Neural cell (in vitro differentiated cells): ENCODE measurements around the gene ARHGEF38. TPM values are rescaled to one million over a fixed set of nuclear protein-coding genes. Genes with fewer than 3 reads are reported as not detected.

Experiments
- H2AFZ ChIP-seq: fragments of 200-600, 300-800 bp; sonication (generic), shearing (Covaris generic); 2 replicates; pipeline ENCODE4 v1.6.0; 2014; ENCODE audit warnings: low read depth, mild to moderate bottlenecking, antibody characterized with exemption, low read length, moderate library complexity
- H3F3A ChIP-seq: fragments of 200-600 bp; shearing (Covaris generic); 2 replicates; pipeline ENCODE4 v1.6.1; 2016; ENCODE audit warnings: mild to moderate bottlenecking, moderate library complexity, mixed read lengths, antibody characterized with exemption, low read length; ENCODE audit not compliant: insufficient read depth, poor library complexity, severe bottlenecking
- H3K27ac ChIP-seq: fragments of 200-600, 300-800 bp; sonication (generic), shearing (Covaris generic); 2 replicates; pipeline ENCODE4 v1.5.1; 2014; ENCODE audit warnings: mild to moderate bottlenecking, low read length, moderate library complexity
- H3K27me3 ChIP-seq: fragments of 300-800, 200-600 bp; sonication (generic), shearing (Covaris generic); 2 replicates; pipeline ENCODE4 v1.6.0; 2014; ENCODE audit warnings: mild to moderate bottlenecking, low read depth, low read length, moderate library complexity; ENCODE audit not compliant: insufficient read depth
- H3K36me3 ChIP-seq: fragments of 300-800, 200-600 bp; sonication (generic), shearing (Covaris generic); 2 replicates; pipeline ENCODE4 v1.5.1; 2014; ENCODE audit warnings: mild to moderate bottlenecking, antibody characterized with exemption, low read length, moderate library complexity; ENCODE audit not compliant: insufficient read depth
- H3K4me2 ChIP-seq: fragments of 300-800, 200-600 bp; sonication (generic), shearing (Covaris generic); 2 replicates; pipeline ENCODE4 v1.6.0; 2014; ENCODE audit warnings: mild to moderate bottlenecking, low read length
- H3K4me3 ChIP-seq: fragments of 300-800, 200-600 bp; sonication (generic), shearing (Covaris generic); 2 replicates; pipeline ENCODE4 v1.5.1; 2014; ENCODE audit warnings: mild to moderate bottlenecking, low read length, moderate library complexity
- H3K79me2 ChIP-seq: fragments of 200-600 bp; shearing (Covaris generic); replicated peaks from 2 replicates; pipeline ENCODE4 v1.6.0; 2014; ENCODE audit warnings: mild to moderate bottlenecking, low read length, moderate library complexity; ENCODE audit not compliant: insufficient read depth
- H3K9ac ChIP-seq: fragments of 300-800, 200-600 bp; sonication (generic), shearing (Covaris generic); 2 replicates; pipeline ENCODE4 v1.6.1; 2016; ENCODE audit warnings: mild to moderate bottlenecking, low read length, mixed read lengths
- H3K9me2 ChIP-seq: fragments of 200-600 bp; shearing (Covaris generic); 2 replicates; pipeline ENCODE4 v1.6.1; 2016; ENCODE audit warnings: mild to moderate bottlenecking, low read length, mixed read lengths; ENCODE audit not compliant: insufficient read depth
- H3K9me3 ChIP-seq: fragments of 200-600, 300-800 bp; sonication (generic), shearing (Covaris generic); 2 replicates; pipeline ENCODE4 v1.6.1; 2016; ENCODE audit warnings: mild to moderate bottlenecking, mixed run types, low read length, moderate library complexity, mixed read lengths
- H4K20me1 ChIP-seq: fragments of 200-600 bp; shearing (Covaris generic); 2 replicates; pipeline ENCODE4 v1.6.1; 2016; ENCODE audit warnings: mild to moderate bottlenecking, mixed run types; ENCODE audit not compliant: insufficient read depth
- EP300 ChIP-seq: fragments of 450-650 bp; conservative IDR thresholded peaks from 2 replicates; pipeline ENCODE4 v1.6.1; 2014; ENCODE audit warnings: antibody characterized with exemption, mild to moderate bottlenecking, moderate library complexity; ENCODE audit not compliant: poor library complexity, severe bottlenecking
- EZH2 ChIP-seq: fragments of 200-600, 300-800 bp; shearing (Covaris generic), sonication (generic); IDR thresholded peaks from 2 replicates; pipeline ENCODE4 v1.6.1; 2014; ENCODE audit warnings: antibody characterized with exemption, low read length, borderline replicate concordance, mild to moderate bottlenecking; ENCODE audit not compliant: insufficient read depth, poor library complexity, severe bottlenecking
- MXI1 ChIP-seq: fragments of 450-650 bp; conservative IDR thresholded peaks from 2 replicates; pipeline ENCODE4 v1.6.1; 2014; ENCODE audit warnings: antibody characterized with exemption, mild to moderate bottlenecking; ENCODE audit not compliant: poor library complexity, severe bottlenecking
- POLR2AphosphoS5 ChIP-seq: IDR thresholded peaks from 2 replicates; pipeline ENCODE4 v1.6.1; 2012
- RAD21 ChIP-seq: fragments of 450-650 bp; conservative IDR thresholded peaks from 2 replicates; pipeline ENCODE4 v1.6.1; 2014; ENCODE audit warnings: antibody characterized with exemption, mild to moderate bottlenecking, moderate library complexity
- SMC3 ChIP-seq: fragments of 450-650 bp; conservative IDR thresholded peaks from 2 replicates; pipeline ENCODE4 v1.6.1; 2014; ENCODE audit warnings: antibody characterized with exemption, mild to moderate bottlenecking, moderate library complexity; ENCODE audit not compliant: poor library complexity
- TAF1 ChIP-seq: IDR thresholded peaks from 2 replicates; pipeline ENCODE4 v1.6.1; 2012; ENCODE audit warnings: low read depth
- polyA plus RNA-seq: library from polyadenylated mRNA; depleted of rRNA; stranded (reverse); fragments of >200 nt; gene quantifications from 2 replicates; pipeline ENCODE4 v1.2.3, GENCODE V29; 2014
- TF ChIP-seq, protein P1 (sequence below): fragments of 450-650 bp; IDR thresholded peaks from 2 replicates; pipeline ENCODE4 v1.5.1; 2014; ENCODE audit warnings: antibody characterized with exemption, mild to moderate bottlenecking, moderate library complexity; ENCODE audit not compliant: poor library complexity, severe bottlenecking
- TF ChIP-seq, protein P2 (sequence below): IDR thresholded peaks from 2 replicates; pipeline ENCODE4 v1.6.1; 2012; ENCODE audit warnings: borderline replicate concordance

Gene ARHGEF38
- polyA plus RNA-seq, 1 donor from 2014 or later: not detected

DNA sequence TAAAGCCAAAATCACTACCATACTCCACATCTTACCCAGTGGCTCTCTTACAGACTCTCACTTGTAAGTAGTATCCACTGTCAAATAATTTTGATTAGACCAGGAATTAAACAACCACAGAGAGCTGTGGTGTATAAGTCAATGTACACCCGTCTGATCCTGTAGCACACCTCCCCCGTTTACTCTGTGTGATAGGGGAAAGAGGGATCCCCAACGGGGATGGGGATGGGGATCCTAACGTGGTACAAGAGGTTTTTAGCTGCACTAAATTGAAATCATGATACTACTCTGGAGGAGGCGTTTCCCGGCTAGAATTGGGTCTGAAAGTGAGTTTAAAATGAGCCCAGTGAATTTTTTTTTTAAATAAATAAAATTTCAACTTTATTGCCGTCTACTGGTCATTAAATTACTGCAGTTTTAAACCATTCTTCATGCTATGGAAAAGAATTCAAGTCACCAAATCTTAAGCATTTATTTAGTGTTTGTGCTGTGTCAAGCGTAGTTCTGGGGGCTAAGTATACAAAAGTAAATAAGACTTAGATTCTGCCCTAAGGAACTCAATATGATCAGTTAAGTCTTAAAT, 79.5 kb downstream of the ARHGEF38 start:
- no peaks in the 10 kb centered on the region for H3K79me2 ChIP-seq
- no peaks in the 10 kb centered on the region for H3K36me3 ChIP-seq
- no peaks in the 10 kb centered on the region for H3F3A ChIP-seq
- no peak overlapping the region for H3K4me3 ChIP-seq
- no peaks in the 10 kb centered on the region for H3K27me3 ChIP-seq
- H2AFZ ChIP-seq: no peak overlapping the region
- H3K27ac ChIP-seq: peak overlapping the region; percentile 55
- no peak overlapping the region for H3K9ac ChIP-seq
- H3K4me2 ChIP-seq: no peak overlapping the region
- H3K9me3 ChIP-seq: no peaks in the 10 kb centered on the region
- no peaks in the 10 kb centered on the region for H3K9me2 ChIP-seq
- H4K20me1 ChIP-seq: no peaks in the 10 kb centered on the region
- TF ChIP-seq, protein P1, sequence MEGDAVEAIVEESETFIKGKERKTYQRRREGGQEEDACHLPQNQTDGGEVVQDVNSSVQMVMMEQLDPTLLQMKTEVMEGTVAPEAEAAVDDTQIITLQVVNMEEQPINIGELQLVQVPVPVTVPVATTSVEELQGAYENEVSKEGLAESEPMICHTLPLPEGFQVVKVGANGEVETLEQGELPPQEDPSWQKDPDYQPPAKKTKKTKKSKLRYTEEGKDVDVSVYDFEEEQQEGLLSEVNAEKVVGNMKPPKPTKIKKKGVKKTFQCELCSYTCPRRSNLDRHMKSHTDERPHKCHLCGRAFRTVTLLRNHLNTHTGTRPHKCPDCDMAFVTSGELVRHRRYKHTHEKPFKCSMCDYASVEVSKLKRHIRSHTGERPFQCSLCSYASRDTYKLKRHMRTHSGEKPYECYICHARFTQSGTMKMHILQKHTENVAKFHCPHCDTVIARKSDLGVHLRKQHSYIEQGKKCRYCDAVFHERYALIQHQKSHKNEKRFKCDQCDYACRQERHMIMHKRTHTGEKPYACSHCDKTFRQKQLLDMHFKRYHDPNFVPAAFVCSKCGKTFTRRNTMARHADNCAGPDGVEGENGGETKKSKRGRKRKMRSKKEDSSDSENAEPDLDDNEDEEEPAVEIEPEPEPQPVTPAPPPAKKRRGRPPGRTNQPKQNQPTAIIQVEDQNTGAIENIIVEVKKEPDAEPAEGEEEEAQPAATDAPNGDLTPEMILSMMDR: peak; percentile 51
- TF ChIP-seq EZH2 (no peak), MXI1 (no peak), RAD21 (peak; percentile 37)

DNA sequence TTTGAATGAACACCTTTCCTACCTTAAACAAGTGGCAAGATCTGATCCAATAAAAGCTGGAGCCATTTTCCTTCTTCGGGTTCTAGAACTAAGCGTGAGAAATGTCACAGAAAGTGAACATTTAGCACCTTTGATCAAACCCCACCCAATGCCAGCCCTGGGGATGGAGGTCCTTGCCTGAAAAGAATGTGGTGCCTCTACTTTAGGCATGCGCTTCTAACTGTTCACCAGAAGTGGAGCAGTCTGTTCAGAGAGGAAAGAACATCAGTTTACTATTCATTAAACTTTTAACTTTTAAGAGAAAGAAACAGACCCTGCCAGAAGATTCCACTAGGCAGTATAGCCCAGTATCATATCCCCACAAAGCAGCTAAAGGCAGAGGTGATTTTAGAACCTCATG, 80.2 kb downstream of the ARHGEF38 start:
- no peak overlapping the region for H3K9ac ChIP-seq
- H2AFZ ChIP-seq: no peak overlapping the region

More for the DNA sequence above, 80.2 kb downstream of the ARHGEF38 start:
- Histone ChIP-seq H4K20me1 (no peaks in the 10 kb centered on the region), H3F3A (no peaks in the 10 kb centered on the region), H3K79me2 (no peaks in the 10 kb centered on the region), H3K36me3 (no peaks in the 10 kb centered on the region), H3K27me3 (no peaks in the 10 kb centered on the region), H3K9me3 (no peaks in the 10 kb centered on the region), H3K4me3 (no peak overlapping the region), H3K27ac (no peak overlapping the region), H3K9me2 (no peaks in the 10 kb centered on the region), H3K4me2 (no peak overlapping the region)
- TF ChIP-seq, protein P2, sequence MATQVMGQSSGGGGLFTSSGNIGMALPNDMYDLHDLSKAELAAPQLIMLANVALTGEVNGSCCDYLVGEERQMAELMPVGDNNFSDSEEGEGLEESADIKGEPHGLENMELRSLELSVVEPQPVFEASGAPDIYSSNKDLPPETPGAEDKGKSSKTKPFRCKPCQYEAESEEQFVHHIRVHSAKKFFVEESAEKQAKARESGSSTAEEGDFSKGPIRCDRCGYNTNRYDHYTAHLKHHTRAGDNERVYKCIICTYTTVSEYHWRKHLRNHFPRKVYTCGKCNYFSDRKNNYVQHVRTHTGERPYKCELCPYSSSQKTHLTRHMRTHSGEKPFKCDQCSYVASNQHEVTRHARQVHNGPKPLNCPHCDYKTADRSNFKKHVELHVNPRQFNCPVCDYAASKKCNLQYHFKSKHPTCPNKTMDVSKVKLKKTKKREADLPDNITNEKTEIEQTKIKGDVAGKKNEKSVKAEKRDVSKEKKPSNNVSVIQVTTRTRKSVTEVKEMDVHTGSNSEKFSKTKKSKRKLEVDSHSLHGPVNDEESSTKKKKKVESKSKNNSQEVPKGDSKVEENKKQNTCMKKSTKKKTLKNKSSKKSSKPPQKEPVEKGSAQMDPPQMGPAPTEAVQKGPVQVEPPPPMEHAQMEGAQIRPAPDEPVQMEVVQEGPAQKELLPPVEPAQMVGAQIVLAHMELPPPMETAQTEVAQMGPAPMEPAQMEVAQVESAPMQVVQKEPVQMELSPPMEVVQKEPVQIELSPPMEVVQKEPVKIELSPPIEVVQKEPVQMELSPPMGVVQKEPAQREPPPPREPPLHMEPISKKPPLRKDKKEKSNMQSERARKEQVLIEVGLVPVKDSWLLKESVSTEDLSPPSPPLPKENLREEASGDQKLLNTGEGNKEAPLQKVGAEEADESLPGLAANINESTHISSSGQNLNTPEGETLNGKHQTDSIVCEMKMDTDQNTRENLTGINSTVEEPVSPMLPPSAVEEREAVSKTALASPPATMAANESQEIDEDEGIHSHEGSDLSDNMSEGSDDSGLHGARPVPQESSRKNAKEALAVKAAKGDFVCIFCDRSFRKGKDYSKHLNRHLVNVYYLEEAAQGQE: no peak
- TF ChIP-seq EP300 (no peak), POLR2AphosphoS5 (no peak), RAD21 (no peak), MXI1 (no peak), EZH2 (no peak), SMC3 (no peak), TAF1 (no peak)
- TF ChIP-seq, protein P1: no peak
